CD4-positive, alpha-beta T cell (primary cell): ENCODE results near the gene PDLIM7. TPM values are rescaled to one million over a fixed set of nuclear protein-coding genes. Genes with fewer than 3 reads are reported as not detected.
A peak's percentile ranks its signal among the peaks of the same experiment; 100 is the strongest.

Experiments used
- ATAC-seq: fragments of 200-7000 bp; cut with Tn5 transposase; one replicate; pipeline ENCODE4 v1.10.0; 2022; ENCODE audit warnings: mild to moderate bottlenecking; ENCODE audit not compliant: poor library complexity
- CTCF ChIA-PET: fragments of 350-600 bp; sonication (Branson Sonifier 250); formaldehyde crosslinking; loops from one replicate; lab custom pipeline; 2021; ENCODE audit warnings: antibody characterized with exemption, inconsistent platforms; lab: Charles Lee
- POLR2A ChIA-PET: fragments of 350-600 bp; sonication (Branson Sonifier 250); formaldehyde crosslinking; loops from one replicate; lab custom pipeline; 2021; ENCODE audit warnings: antibody characterized with exemption, inconsistent platforms; lab: Charles Lee
- DNase-seq, 14 experiments: peaks; one replicate each; pipeline ENCODE4 v3.0.0-alpha.2; 2013 to 2020; ENCODE audit warnings: mixed read lengths in 2 of 14
- H3K27ac ChIP-seq, 2 donors: one replicate each; pipeline versions ENCODE4 v1.5.1 to v1.7.0; 2013; ENCODE audit warnings: low read length in 2 of 2, low read depth in 1 of 2, mild to moderate bottlenecking in 1 of 2
- H3K27me3 ChIP-seq, 2 experiments: 1 replicate in 1 of 2; 2 replicates in 1 of 2; pipeline versions ENCODE4 v1.6.1 to v1.7.0; 2013; ENCODE audit warnings: low read length in 2 of 2, control low read depth in 1 of 2, mild to moderate bottlenecking in 1 of 2, moderate library complexity in 1 of 2; ENCODE audit not compliant: insufficient read depth in 2 of 2, control insufficient read depth in 1 of 2
- H3K36me3 ChIP-seq: one replicate; pipeline ENCODE4 v1.6.1; 2013; ENCODE audit warnings: low read length, control low read depth; ENCODE audit not compliant: insufficient read depth
- H3K4me1 ChIP-seq: one replicate; pipeline ENCODE4 v1.6.1; 2013; ENCODE audit warnings: low read length, control low read depth; ENCODE audit not compliant: insufficient read depth
- H3K4me3 ChIP-seq: one replicate; pipeline ENCODE4 v1.5.1; 2013; ENCODE audit warnings: mild to moderate bottlenecking, low read length, moderate library complexity
- H3K9me3 ChIP-seq, 2 experiments: 1 replicate in 1 of 2; 2 replicates in 1 of 2; pipeline versions ENCODE4 v1.6.1 to v1.7.0; 2013; ENCODE audit warnings: low read length in 2 of 2, mild to moderate bottlenecking in 2 of 2, control low read depth in 1 of 2, moderate library complexity in 1 of 2; ENCODE audit not compliant: control insufficient read depth in 1 of 2, insufficient read depth in 1 of 2
- H3K27ac Mint-ChIP-seq: one replicate; pipeline ENCODE4 v1.8.0; 2020; ENCODE audit warnings: mixed read lengths
- H3K27me3 Mint-ChIP-seq: one replicate; pipeline ENCODE4 v1.8.0; 2021; ENCODE audit warnings: mixed read lengths
- H3K36me3 Mint-ChIP-seq: one replicate; pipeline ENCODE4 v1.8.0; 2021; ENCODE audit warnings: low read depth, mixed read lengths
- H3K4me1 Mint-ChIP-seq: one replicate; pipeline ENCODE4 v1.8.0; 2021; ENCODE audit warnings: low read depth, mixed read lengths
- H3K4me3 Mint-ChIP-seq: one replicate; pipeline ENCODE4 v1.8.0; 2020; ENCODE audit warnings: mild to moderate bottlenecking, mixed read lengths
- H3K9me3 Mint-ChIP-seq: one replicate; pipeline ENCODE4 v1.8.0; 2020; ENCODE audit warnings: mixed read lengths
- intact Hi-C, 2 experiments: fragments of 100-400 bp; cut with DNase I in 1 of 2; cut with micrococcal nuclease in 1 of 2; formaldehyde crosslinking; loops; one replicate each; pipeline versions ENCODE4 v1.15.1 to v1.9.0; 2023 to 2025; cut with DNase I, micrococcal nuclease
- total RNA-seq, 174 experiments: library from RNA in 2 of 174; stranded (reverse) in 2 of 174; gene quantifications; one replicate each; pipeline ENCODE4 v1.2.3 and lab custom pipeline; 2021 to 2026
- TF ChIP-seq, protein P1 (sequence below): fragments of 200-600 bp; IDR thresholded peaks from one replicate; pipeline ENCODE4 v1.8.0; 2022; ENCODE audit warnings: antibody characterized with exemption, mild to moderate bottlenecking

PDLIM7 gene
- total RNA-seq, 2 experiments from 2014 or later = 5.2 to 6.0 TPM

DNA sequence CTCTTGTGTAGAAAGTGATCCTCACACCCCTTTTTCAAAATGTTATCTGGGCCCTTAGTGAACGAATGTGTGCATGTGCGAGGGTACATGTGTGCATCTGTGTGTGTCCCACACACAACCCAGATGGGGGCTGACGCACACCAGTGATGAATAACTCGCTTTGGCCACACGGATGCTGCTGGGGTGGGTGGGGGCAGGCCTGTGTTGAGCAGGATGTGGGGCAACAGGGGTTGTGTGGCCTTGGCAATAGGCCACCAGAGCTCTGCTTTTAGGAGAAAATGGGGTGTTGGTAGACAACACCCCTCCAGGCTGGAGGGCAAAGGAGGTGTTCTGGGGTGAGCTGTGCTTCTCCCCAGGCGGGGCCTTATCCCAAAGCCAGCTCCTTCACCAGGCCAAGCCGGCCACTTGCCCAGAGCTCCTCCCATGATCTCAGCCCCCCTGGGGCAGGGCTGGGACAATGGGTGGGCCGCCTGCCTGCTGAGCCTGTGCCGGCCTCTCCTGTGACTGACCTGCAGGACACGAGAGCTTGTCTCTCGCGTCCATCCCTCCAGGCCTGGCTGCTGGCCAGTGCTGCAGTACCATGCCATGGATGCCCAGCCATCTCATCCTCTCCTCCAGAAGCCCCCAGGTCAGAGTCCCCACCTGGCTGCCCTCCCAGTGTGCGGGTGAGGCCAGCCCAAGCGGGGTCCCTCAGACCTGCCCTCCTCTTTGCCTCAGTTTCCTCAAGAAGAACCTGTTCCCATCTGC is 25.6 kb downstream of the PDLIM7 start:
- Mint-ChIP-seq H3K4me3 (peak overlapping the region; percentile 67), H3K27me3 (peaks cover 6% of the 10 kb centered on the region), H3K9me3 (no peaks in the 10 kb centered on the region), H3K27ac (no peak overlapping the region), H3K4me1 (peaks cover 22% of the 10 kb centered on the region), H3K36me3 (no peaks in the 10 kb centered on the region)
- DNase-seq = peak in 2 of 14 experiments; percentile 39 to 66
- CTCF ChIA-PET = interaction anchor here (0.9 to 1.4 kb wide), 4 partner anchors 15 to 67 kb away, joined by 3 to 4 read pairs (median 4); no protein-coding TSS in a partner anchor
- H3K27me3 ChIP-seq = peaks cover 0 to 5% of the 10 kb centered on the region in 2 experiments
- peaks cover 31% of the 10 kb centered on the region for H3K4me1 ChIP-seq
- H3K9me3 ChIP-seq = no peaks in the 10 kb centered on the region
- no peak for ATAC-seq
- TF ChIP-seq, protein P1, sequence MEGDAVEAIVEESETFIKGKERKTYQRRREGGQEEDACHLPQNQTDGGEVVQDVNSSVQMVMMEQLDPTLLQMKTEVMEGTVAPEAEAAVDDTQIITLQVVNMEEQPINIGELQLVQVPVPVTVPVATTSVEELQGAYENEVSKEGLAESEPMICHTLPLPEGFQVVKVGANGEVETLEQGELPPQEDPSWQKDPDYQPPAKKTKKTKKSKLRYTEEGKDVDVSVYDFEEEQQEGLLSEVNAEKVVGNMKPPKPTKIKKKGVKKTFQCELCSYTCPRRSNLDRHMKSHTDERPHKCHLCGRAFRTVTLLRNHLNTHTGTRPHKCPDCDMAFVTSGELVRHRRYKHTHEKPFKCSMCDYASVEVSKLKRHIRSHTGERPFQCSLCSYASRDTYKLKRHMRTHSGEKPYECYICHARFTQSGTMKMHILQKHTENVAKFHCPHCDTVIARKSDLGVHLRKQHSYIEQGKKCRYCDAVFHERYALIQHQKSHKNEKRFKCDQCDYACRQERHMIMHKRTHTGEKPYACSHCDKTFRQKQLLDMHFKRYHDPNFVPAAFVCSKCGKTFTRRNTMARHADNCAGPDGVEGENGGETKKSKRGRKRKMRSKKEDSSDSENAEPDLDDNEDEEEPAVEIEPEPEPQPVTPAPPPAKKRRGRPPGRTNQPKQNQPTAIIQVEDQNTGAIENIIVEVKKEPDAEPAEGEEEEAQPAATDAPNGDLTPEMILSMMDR = no peak
- intact Hi-C loops = no loop called here
- no peak overlapping the region for H3K27ac ChIP-seq
- no peaks in the 10 kb centered on the region for H3K36me3 ChIP-seq
- POLR2A ChIA-PET = interaction anchor here (0.9 to 1.7 kb wide), 5 partner anchors 17 to 69 kb away, joined by 3 to 6 read pairs (median 5); partner anchors contain the start of genes GRK6 and PDLIM7
- H3K4me3 ChIP-seq = no peak overlapping the region

DNA sequence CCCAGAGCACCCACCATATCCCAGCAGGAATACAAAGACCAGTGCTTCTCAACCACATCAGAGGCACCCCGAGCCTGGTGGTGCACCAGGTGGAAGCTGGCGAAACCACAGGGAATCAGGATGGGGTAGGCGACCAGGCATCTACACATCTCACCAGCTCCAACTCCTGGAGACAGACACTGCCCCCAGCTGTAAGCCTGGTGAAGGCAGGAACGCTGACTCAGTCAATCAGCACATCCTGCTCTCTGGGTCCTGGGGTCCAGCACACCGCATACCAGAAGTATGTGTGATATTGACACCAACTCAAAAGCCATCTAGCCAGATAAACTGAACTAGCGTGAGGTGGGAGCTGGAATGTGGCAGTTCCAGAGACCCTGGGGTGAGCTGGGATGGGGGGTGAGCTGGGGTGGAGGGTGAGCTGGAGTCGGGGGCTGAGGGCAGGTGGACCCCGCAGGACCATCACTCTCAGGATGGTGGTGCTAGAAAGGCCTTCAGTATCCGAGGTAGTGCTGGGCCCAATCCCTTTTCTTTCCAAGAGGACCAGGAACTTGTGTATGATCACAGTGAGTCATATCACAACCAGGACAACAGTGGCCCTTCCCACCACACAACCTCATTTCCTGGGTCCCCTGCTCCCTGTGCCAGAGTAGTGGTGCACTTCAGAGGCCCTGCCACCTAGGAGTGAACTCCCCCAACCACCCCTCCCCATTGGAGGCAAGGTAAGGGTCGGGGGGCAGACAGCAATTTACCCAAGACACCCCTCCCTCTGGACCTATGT is 26.5 kb downstream of the PDLIM7 start:
- Histone ChIP-seq H3K27me3 (peaks cover 0 to 5% of the 10 kb centered on the region in 2 experiments), H3K9me3 (no peaks in the 10 kb centered on the region), H3K4me3 (no peak overlapping the region), H3K36me3 (no peaks in the 10 kb centered on the region), H3K27ac (no peak overlapping the region), H3K4me1 (peaks cover 28% of the 10 kb centered on the region)
- Mint-ChIP-seq H3K27ac (no peak overlapping the region), H3K36me3 (no peaks in the 10 kb centered on the region), H3K9me3 (no peaks in the 10 kb centered on the region), H3K4me1 (peaks cover 17% of the 10 kb centered on the region), H3K27me3 (peaks cover 6% of the 10 kb centered on the region), H3K4me3 (peak overlapping the region; percentile 67)
- intact Hi-C loops = no loop called here
- ATAC-seq (no peak), DNase-seq (no peak)
- POLR2A ChIA-PET = interaction anchor here (1.4 to 1.7 kb wide), 2 partner anchors 16 to 80 kb away, joined by 3 to 6 read pairs; no protein-coding TSS in a partner anchor
- TF ChIP-seq, protein P1 = no peak
- CTCF ChIA-PET = interaction anchor here (1.0 to 1.4 kb wide), 2 partner anchors 14 to 15 kb away, joined by 3 to 4 read pairs; no protein-coding TSS in a partner anchor

DNA sequence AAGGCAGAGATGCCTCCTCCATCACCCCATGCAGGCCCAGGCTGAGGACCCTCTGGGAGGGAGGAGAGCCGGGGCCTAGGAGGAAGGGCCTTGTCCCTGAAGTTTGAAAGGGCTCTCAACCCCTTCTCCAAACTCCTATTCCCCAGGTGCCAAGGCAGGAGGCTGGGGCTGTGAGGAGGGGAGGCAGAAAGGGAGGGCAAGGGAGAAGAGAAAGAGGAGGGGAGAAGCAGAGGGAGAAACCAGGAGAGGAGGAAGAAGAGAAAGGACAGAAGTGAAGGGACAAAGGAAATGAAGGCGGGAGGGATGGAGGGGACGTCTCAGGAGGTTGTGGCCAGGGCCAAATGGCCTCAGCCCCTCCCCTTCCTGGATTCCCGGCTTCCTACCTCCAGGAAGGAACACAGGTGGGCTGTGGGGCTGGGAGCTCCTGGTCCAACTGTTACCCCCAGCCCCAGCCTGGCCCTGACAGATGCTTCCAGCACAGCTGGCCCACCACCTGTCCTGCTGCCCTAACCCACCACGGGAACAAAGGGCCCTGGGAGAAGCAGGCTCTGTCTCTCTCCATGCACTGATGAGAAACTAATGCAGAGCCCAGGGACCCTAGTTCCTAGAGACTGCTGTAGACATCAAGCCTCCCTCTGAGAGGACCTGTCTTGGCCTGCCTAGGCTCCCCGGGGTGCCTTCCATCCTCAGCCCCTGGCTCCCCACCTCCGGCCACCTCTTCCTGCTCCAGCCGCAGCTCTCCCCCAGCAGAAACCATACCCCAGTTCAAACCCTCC is 27.5 kb downstream of the PDLIM7 start:
- TF ChIP-seq, protein P1 = no peak
- no peak for DNase-seq
- ChIA-PET POLR2A (interaction anchor here (1.4 kb wide), 1 partner anchor 79 kb away, joined by 3 read pairs; no protein-coding TSS in a partner anchor), CTCF (interaction anchor here (1.4 kb wide), 1 partner anchor 160 kb away, joined by 3 read pairs; no protein-coding TSS in a partner anchor)
- Mint-ChIP-seq H3K4me1 (peaks cover 8% of the 10 kb centered on the region), H3K4me3 (peak overlapping the region; percentile 79), H3K36me3 (no peaks in the 10 kb centered on the region), H3K27ac (no peak overlapping the region), H3K27me3 (peaks cover 6% of the 10 kb centered on the region), H3K9me3 (no peaks in the 10 kb centered on the region)
- H3K9me3 ChIP-seq = no peaks in the 10 kb centered on the region
- no peak overlapping the region for H3K4me3 ChIP-seq
- H3K27ac ChIP-seq = no peak overlapping the region
- no peak for ATAC-seq
- H3K4me1 ChIP-seq = peaks cover 28% of the 10 kb centered on the region
- H3K27me3 ChIP-seq = peaks cover 0 to 5% of the 10 kb centered on the region in 2 experiments
- H3K36me3 ChIP-seq = no peaks in the 10 kb centered on the region
- intact Hi-C loops = no loop called here
